K562 (cell line): ENCODE measurements around the gene ARPP21. TPM values are rescaled to one million over a fixed set of nuclear protein-coding genes. Genes with fewer than 3 reads are reported as not detected.

Source experiments
- ATAC-seq: fragments of 200-7000 bp; cut with Tn5 transposase; 3 replicates; pipeline ENCODE4 v1.9.1; 2020; ENCODE audit warnings: moderate library complexity
- BruUV-seq: library from RNA; stranded (reverse); fragments of 400-500 nt; replicated peaks from 2 replicates; lab custom pipeline; 2021; lab: Mats Ljungman, UMichigan
- CTCF ChIA-PET: fragments of 300-600 bp; formaldehyde crosslinking; extraction: SDS; loops from one replicate; lab custom pipeline; 2021; ENCODE audit warnings: low intra/inter-chr PET ratio; lab: Yijun Ruan, JAX
- POLR2A ChIA-PET: fragments of 300-600, 350-650 bp; sonication (Branson Sonifier 250); formaldehyde crosslinking; extraction: SDS; loops from one replicate; lab custom pipeline; 2021; ENCODE audit warnings: antibody characterized with exemption, inconsistent platforms; lab: Yijun Ruan, JAX
- DNase-seq, 4 experiments: peaks; one replicate each; pipeline versions ENCODE4 v3.0.0 to v3.0.0-alpha.2; 2011 to 2018; ENCODE audit warnings: low spot score in 3 of 4, mixed read lengths in 3 of 4; ENCODE audit errors: extremely low read depth in 1 of 4
- FAIRE-seq: peaks from 2 replicates; lab custom pipeline; 2011; peaks lifted over from hg19 to GRCh38; lab: Jason Lieb, UNC
- H2AFZ ChIP-seq: 2 replicates; pipeline ENCODE4 v1.6.0; 2011; ENCODE audit warnings: low read depth, low read length, control low read depth, inconsistent platforms
- H3K27ac ChIP-seq: fragments of 200-600 bp; 3 replicates; pipeline ENCODE4 v1.8.0; 2011; ENCODE audit warnings: low read depth, mild to moderate bottlenecking, control low read depth, inconsistent platforms, low read length, moderate library complexity, mixed read lengths; ENCODE audit errors: extremely low read depth
- H3K27me3 ChIP-seq, 2 experiments: fragments of 300-600 bp in 1 of 2; 2 replicates in 1 of 2; 3 replicates in 1 of 2; pipeline versions ENCODE4 v1.6.0 to v1.8.0; 2011; ENCODE audit warnings: inconsistent platforms in 2 of 2, low read length in 2 of 2, mild to moderate bottlenecking in 1 of 2, mixed read lengths in 1 of 2, moderate library complexity in 1 of 2; ENCODE audit not compliant: control insufficient read depth in 2 of 2, insufficient read depth in 2 of 2
- H3K36me3 ChIP-seq: fragments of 300-600 bp; 3 replicates; pipeline ENCODE4 v1.8.0; 2011; ENCODE audit warnings: mild to moderate bottlenecking, low read length, inconsistent platforms; ENCODE audit not compliant: control insufficient read depth, insufficient read depth
- H3K4me1 ChIP-seq, 2 experiments: fragments of 200-600 bp in 1 of 2; replicated peaks in 1 of 2; 2 replicates in 1 of 2; 3 replicates in 1 of 2; pipeline versions ENCODE4 v1.5.1 to v1.8.0; 2011; ENCODE audit warnings: inconsistent platforms in 2 of 2, low read length in 2 of 2, mild to moderate bottlenecking in 1 of 2, mixed read lengths in 1 of 2, moderate library complexity in 1 of 2; ENCODE audit not compliant: control insufficient read depth in 2 of 2, insufficient read depth in 2 of 2
- H3K4me2 ChIP-seq: 2 replicates; pipeline ENCODE4 v1.6.1; 2011; ENCODE audit warnings: low read length, control low read depth, inconsistent platforms, mixed read lengths; ENCODE audit not compliant: insufficient read depth
- H3K4me3 ChIP-seq: fragments of 200-600 bp; sonication (generic), shearing (Covaris generic); 2 replicates; pipeline ENCODE4 v1.5.1; 2016; ENCODE audit warnings: control low read depth, inconsistent platforms
- H3K79me2 ChIP-seq: fragments of 200-600 bp; 3 replicates; pipeline ENCODE4 v1.8.0; 2011; ENCODE audit warnings: low read length, inconsistent platforms; ENCODE audit not compliant: control insufficient read depth, insufficient read depth
- H3K9ac ChIP-seq, 2 experiments: 2 replicates each; pipeline versions ENCODE4 v1.6.0 to v1.6.1; 2011; ENCODE audit warnings: low read depth in 2 of 2, low read length in 2 of 2, control low read depth in 1 of 2, inconsistent platforms in 1 of 2, mild to moderate bottlenecking in 1 of 2, mixed read lengths in 1 of 2; ENCODE audit not compliant: insufficient read depth in 1 of 2
- H3K9me1 ChIP-seq: one replicate; pipeline ENCODE4 v1.6.0; 2011; ENCODE audit warnings: inconsistent platforms, mild to moderate bottlenecking, low read length, moderate library complexity; ENCODE audit not compliant: control insufficient read depth, insufficient read depth
- H3K9me3 ChIP-seq: replicated peaks from 2 replicates; pipeline ENCODE4 v1.5.1; 2011; ENCODE audit warnings: low read depth, low read length, inconsistent platforms; ENCODE audit not compliant: control insufficient read depth, insufficient read depth
- H4K20me1 ChIP-seq: replicated peaks from 2 replicates; pipeline ENCODE4 v1.6.1; 2011; ENCODE audit warnings: low read length, inconsistent platforms, mixed read lengths; ENCODE audit not compliant: control insufficient read depth, insufficient read depth
- EWSR1 ChIP-seq: fragments of 450-650 bp; IDR thresholded peaks from 2 replicates; pipeline ENCODE4 v1.6.1; 2018; ENCODE audit warnings: borderline replicate concordance, mild to moderate bottlenecking, low read depth, moderate library complexity; ENCODE audit not compliant: partially characterized antibody
- GTF3C2 ChIP-seq: IDR thresholded peaks from 3 replicates; pipeline ENCODE4 v1.6.1; 2011; ENCODE audit warnings: borderline replicate concordance, mild to moderate bottlenecking, moderate library complexity; ENCODE audit not compliant: insufficient read length; ENCODE audit errors: extremely low read depth
- IRF2 ChIP-seq: sonication (generic); formaldehyde crosslinking; IDR thresholded peaks from 2 replicates; pipeline ENCODE4 v1.8.1; 2022; ENCODE audit warnings: mild to moderate bottlenecking, missing genetic modification reagents
- MECOM ChIP-seq: fragments of 250-450 bp; sonication (Bioruptor Pico); IDR thresholded peaks from 2 replicates; pipeline ENCODE4 v1.8.0; 2022; ENCODE audit warnings: inconsistent platforms
- MIER1 ChIP-seq: fragments of 450-650 bp; IDR thresholded peaks from 2 replicates; pipeline ENCODE4 v1.6.1; 2016; ENCODE audit warnings: antibody characterized with exemption, mild to moderate bottlenecking, low read depth
- NCOA6 ChIP-seq: fragments of 450-650 bp; IDR thresholded peaks from 2 replicates; pipeline ENCODE4 v1.6.1; 2017; ENCODE audit warnings: mild to moderate bottlenecking
- PATZ1 ChIP-seq: fragments of 250-450 bp; sonication (Bioruptor Pico); IDR thresholded peaks from 2 replicates; pipeline ENCODE4 v1.5.0; 2020; ENCODE audit warnings: mild to moderate bottlenecking, borderline replicate concordance
- POU5F1 ChIP-seq: fragments of 150-350 bp; IDR thresholded peaks from 2 replicates; pipeline ENCODE4 v1.6.1; 2014; ENCODE audit warnings: borderline replicate concordance, low read length, low read depth, mild to moderate bottlenecking; ENCODE audit not compliant: partially characterized antibody
- SAFB2 ChIP-seq: fragments of 200-400 bp; formaldehyde crosslinking; IDR thresholded peaks from 2 replicates; pipeline ENCODE4 v1.6.1; 2018; ENCODE audit warnings: borderline replicate concordance, low read length, low read depth, moderate library complexity; ENCODE audit not compliant: severe bottlenecking
- SFPQ ChIP-seq: fragments of 200-400 bp; formaldehyde crosslinking; IDR thresholded peaks from 2 replicates; pipeline ENCODE4 v1.6.1; 2017; ENCODE audit warnings: mild to moderate bottlenecking, low read depth, low read length, moderate library complexity
- ZBTB7A ChIP-seq: IDR thresholded peaks from 2 replicates; pipeline ENCODE4 v1.6.1; 2011; ENCODE audit warnings: low read depth, mild to moderate bottlenecking, low read length, moderate library complexity, borderline replicate concordance; ENCODE audit not compliant: control insufficient read depth
- ZNF408 ChIP-seq: fragments of 250-450 bp; sonication (Bioruptor Pico); IDR thresholded peaks from 2 replicates; pipeline ENCODE4 v1.4.0; 2020; ENCODE audit warnings: low read depth, mild to moderate bottlenecking, moderate library complexity
- ZNF655 ChIP-seq: fragments of 250-450 bp; sonication (Bioruptor Pico); IDR thresholded peaks from 2 replicates; pipeline ENCODE4 v1.5.0; 2021
- ZNF699 ChIP-seq: fragments of 250-450 bp; sonication (Bioruptor Pico); IDR thresholded peaks from 2 replicates; pipeline ENCODE4 v1.8.0; 2021; ENCODE audit warnings: mild to moderate bottlenecking, moderate library complexity; ENCODE audit not compliant: insufficient replicate concordance
- WGBS: fragments of 100-300 bp; shearing (Covaris generic); methylation state at CpG from one replicate; pipeline ENCODE4 v1.1.6; 2016; ENCODE audit warnings: low coverage, mixed read lengths; ENCODE audit not compliant: insufficient coverage; ENCODE audit errors: missing lambda C conversion rate; 5-methylcytosine and 5-hydroxymethylcytosine counted together
- in situ Hi-C: fragments of 300-500 bp; cut with MboI; formaldehyde crosslinking; loops from 4 replicates; pipeline ENCODE4 v1.15.0; 2018; ENCODE audit warnings: inconsistent platforms, mixed read lengths
- intact Hi-C: fragments of 100-400 bp; cut with micrococcal nuclease; formaldehyde crosslinking; loops from 2 replicates; pipeline ENCODE4 v1.14.2; 2022
- polyA plus RNA-seq, 8 experiments: library from polyadenylated mRNA; depleted of rRNA in 4 of 8; stranded (reverse) in 5 of 8; unstranded in 3 of 8; fragments of >200 nt; fragmentation: Nextera tagmentation in 2 of 8; fragmentation: Illumina TruSeq in 1 of 8; extraction: Ambion mirVana in 2 of 8; extraction: Trizol in 1 of 8; gene quantifications; 2 replicates each; pipeline versions ENCODE4 v1.2.1 to v1.2.3, GENCODE V29; 2011 to 2014; ENCODE audit warnings: inconsistent platforms in 1 of 8, missing spikeins in 1 of 8
- total RNA-seq, 7 experiments: library from RNA; depleted of rRNA in 6 of 7; stranded (reverse); fragments of >200 nt in 6 of 7; fragmentation: Illumina TruSeq in 2 of 7; extraction: Trizol in 2 of 7; gene quantifications; 2 replicates each; pipeline versions ENCODE4 v1.2.1 to v1.2.3, GENCODE V29; 2011 to 2021; ENCODE audit warnings: low replicate concordance in 1 of 7

Gene ARPP21
- total and polyA plus RNA-seq, 9 of the 15 experiments (the other 6 are each of a cell fraction or from before 2014, with no cell fraction given), result not detected

GRCh38 chr3:35690271-35690670 is 50.9 kb downstream of the ARPP21 start:
- Histone ChIP-seq H4K20me1 (no peaks in the 10 kb centered on the region), H3K4me1 (no peaks in the 10 kb centered on the region), H3K4me2 (no peak overlapping the region), H3K9ac (no peak overlapping the region), H2AFZ (no peak overlapping the region), H3K9me3 (0 out of 2 replicates have a peak, but pooled peaks cover 4% of the 10 kb centered on the region), H3K27ac (no peak overlapping the region), H3K36me3 (no peaks in the 10 kb centered on the region), H3K79me2 (no peaks in the 10 kb centered on the region), H3K4me3 (no peak overlapping the region), H3K9me1 (no peaks in the 10 kb centered on the region), H3K27me3 (no peaks in the 10 kb centered on the region)
- no TSS peak for BruUV-seq
- in situ Hi-C loops, result no loop called here
- 0% methylated on average over 4 of the region's 4 CpGs for WGBS
- no peak for DNase-seq
- POLR2A ChIA-PET, result no interaction called here
- no peak for FAIRE-seq
- intact Hi-C loops, result no loop called here
- ATAC-seq, result no peak
- CTCF ChIA-PET, result no interaction called here
- TF ChIP-seq MECOM (CRISPR knock-in tag) (no peak), NCOA6 (no peak), ZBTB7A (no peak), IRF2 (CRISPR knock-in tag) (no peak), ZNF699 (CRISPR knock-in tag) (no peak), MIER1 (no peak), ZNF655 (CRISPR knock-in tag) (no peak), PATZ1 (CRISPR knock-in tag) (no peak), GTF3C2 (no peak), SAFB2 (no peak), POU5F1 (no peak), SFPQ (no peak), EWSR1 (no peak), ZNF408 (CRISPR knock-in tag) (no peak)
